GM08714 (cell line): ENCODE measurements around the gene ENOSF1.
"Not testable (repeated sequence)": the region's sequence is repeated elsewhere in the genome, so short reads cannot be mapped to it uniquely, and the experiment has no call there.

Source experiments
- H3K4me3 ChIP-seq: fragments of 200-500 bp; sonication (Bioruptor generic); 2 replicates; pipeline ENCODE4 v1.5.1; 2014; ENCODE audit warnings: mild to moderate bottlenecking, low read length, inconsistent platforms
- ZNF274 ChIP-seq: IDR thresholded peaks from 2 replicates; pipeline ENCODE4 v1.6.1; 2012; ENCODE audit warnings: mild to moderate bottlenecking, low read depth, low read length

ENOSF1 gene

GRCh38 chr18:686339-687111 lies 25.9 kb downstream of the ENOSF1 start:
- no peak overlapping the region for H3K4me3 ChIP-seq
- TF ChIP-seq ZNF274, result no peak

DNA sequence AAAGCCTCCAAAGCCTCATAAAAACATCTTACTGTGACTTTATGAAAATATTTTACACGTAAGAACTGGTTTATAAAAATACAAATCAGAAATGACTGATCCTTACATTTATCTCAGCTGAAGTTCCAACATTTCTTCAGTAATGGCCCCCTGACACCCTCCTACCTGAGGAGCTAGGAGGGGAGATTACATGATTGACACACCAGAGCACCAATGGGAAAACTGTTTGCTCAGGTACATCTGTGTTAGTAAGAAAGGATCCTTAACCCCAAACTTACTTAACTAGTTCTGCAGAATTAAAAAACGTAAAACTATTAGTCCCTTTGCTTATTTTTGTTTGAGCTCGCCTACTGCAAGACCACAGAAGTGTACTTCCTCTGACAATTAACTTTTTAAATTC lies 27.0 kb downstream of the ENOSF1 start:
- TF ChIP-seq ZNF274, result no peak
- no peak overlapping the region for H3K4me3 ChIP-seq

DNA sequence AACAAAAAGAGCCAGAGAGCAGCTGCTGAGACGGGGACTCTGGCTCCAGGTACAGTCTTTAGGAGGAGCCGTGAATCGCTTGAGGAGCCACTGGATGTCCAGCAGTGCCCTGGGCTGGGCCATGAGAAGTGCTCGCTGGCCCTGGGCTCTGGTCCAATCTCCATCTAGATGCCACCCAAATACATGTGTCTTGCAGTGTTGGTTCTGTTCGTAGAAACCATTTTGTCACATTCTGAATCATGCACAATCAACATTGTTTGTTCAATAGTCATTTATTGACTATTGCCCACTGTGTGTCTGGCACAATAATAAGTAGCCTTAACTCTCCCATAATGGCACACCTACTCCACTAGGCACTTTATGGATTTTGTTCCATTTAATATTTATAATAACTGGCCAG lies 28.9 kb downstream of the ENOSF1 start:
- TF ChIP-seq ZNF274, result no peak
- no peak overlapping the region for H3K4me3 ChIP-seq

GRCh38 chr18:682833-683232 lies 29.6 kb downstream of the ENOSF1 start:
- H3K4me3 ChIP-seq, result no peak overlapping the region
- TF ChIP-seq ZNF274, result no peak

DNA sequence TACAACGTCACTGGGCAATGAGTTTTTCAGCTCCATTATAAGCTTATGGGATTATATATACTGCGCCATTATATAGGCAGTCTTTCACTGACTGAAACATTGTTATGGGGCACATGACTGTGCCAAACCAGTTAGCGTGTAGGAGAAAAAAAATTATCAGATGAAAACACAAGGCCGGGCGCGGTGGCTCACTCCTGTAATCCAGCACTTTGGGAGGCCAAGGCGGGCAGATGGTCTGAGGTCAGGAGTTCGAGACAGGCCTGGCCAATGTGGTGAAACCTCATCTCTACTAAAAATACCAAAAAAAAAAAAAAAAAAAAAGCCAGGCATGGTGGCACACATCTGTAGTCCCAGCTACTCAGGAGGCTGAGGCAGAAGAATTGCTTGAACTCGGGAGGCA lies 30.0 kb downstream of the ENOSF1 start:
- H3K4me3 ChIP-seq, result not testable (repeated sequence)

DNA sequence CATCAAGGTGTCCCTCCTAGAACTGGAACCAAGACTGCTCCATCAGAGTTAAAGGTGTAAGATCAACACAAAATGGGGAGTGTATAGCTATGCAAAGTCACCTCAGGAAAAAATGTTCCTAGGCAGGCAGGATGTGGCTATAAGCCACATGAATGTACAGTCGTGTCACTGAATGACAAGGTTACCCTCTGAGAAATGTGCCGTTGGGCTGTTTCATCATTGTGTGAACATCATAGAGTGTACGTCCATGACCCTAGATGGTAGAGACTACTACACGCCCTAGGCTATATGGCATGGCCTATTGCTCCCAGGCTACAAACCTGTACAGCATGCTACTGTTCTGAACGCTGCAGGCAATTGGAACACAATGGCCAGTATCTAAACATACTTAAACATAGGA lies 30.4 kb downstream of the ENOSF1 start:
- no peak overlapping the region for H3K4me3 ChIP-seq
- TF ChIP-seq ZNF274, result no peak

DNA sequence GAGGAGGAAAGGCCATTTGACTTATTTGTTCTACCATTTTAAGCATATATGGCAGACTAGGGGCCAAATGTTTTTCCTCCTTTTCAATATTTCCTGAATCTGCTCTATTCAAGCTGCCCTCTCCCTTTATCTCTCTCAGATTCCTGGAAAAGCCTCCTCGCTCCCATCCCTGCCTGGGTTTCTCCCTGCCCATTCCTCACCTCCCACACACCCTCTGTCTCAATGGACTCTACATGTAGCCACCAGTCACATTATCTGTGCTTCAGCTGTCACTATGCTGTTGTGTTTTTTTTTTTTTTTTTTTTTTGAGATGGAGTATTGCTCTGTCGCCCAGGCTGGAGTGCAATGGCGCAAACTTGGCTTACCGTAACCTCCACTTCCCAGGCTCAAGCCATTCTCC lies 32.0 kb downstream of the ENOSF1 start:
- no peak overlapping the region for H3K4me3 ChIP-seq
- TF ChIP-seq ZNF274, result no peak

DNA sequence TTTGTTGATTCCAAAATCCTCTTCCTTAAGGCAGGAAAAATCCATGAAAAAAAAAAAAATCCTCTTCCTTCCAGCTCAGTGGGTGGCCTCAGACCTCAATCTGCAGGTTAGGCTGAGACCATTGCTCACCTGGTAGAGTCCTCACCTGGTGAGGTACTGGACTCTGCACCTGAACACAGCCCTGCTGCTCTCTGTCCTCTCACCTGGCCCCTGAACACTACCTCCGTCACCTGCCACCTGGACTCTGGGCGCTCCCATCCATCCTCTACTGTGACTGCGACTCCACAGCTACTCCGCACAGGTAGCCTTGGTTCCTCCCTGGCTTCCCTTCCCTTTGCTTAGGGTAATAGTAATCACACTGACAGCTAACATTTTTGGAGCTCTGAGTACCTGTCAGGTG lies 32.9 kb downstream of the ENOSF1 start:
- H3K4me3 ChIP-seq, result no peak overlapping the region

GRCh38 chr18:678482-679182 lies 33.8 kb downstream of the ENOSF1 start:
- TF ChIP-seq ZNF274, result no peak
- H3K4me3 ChIP-seq, result no peak overlapping the region

More for the DNA sequence above, 32.9 kb downstream of the ENOSF1 start:
- no peak for TF ChIP-seq ZNF274

GRCh38 chr18:677951-678381 lies 34.5 kb downstream of the ENOSF1 start:
- H3K4me3 ChIP-seq, result no peak overlapping the region
- no peak for TF ChIP-seq ZNF274

- TF ChIP-seq ZNF274, result no peak
- H3K4me3 ChIP-seq, result no peak overlapping the region
These were observed 35.3 kb downstream of the ENOSF1 start for GRCh38 chr18:677145-677544.

DNA sequence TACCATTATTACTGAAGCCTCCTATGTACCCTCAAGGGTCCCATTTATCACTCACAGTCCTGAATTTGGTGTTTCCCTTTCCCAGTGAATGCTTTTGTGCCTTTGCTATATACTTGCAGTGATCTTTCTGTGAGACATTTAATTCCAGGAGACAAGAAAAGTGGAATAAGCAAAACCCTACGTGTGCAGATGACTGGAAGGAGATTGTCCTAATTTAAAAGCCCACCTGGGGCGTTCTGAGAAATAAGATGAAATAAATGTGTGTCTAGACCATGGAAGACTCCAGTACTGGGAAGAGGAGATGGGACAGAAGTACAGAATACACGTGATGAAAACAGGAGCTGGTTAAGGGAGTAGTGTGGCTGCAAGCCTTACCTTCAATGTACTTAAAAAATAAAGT lies 35.7 kb downstream of the ENOSF1 start:
- H3K4me3 ChIP-seq, result no peak overlapping the region
- no peak for TF ChIP-seq ZNF274

DNA sequence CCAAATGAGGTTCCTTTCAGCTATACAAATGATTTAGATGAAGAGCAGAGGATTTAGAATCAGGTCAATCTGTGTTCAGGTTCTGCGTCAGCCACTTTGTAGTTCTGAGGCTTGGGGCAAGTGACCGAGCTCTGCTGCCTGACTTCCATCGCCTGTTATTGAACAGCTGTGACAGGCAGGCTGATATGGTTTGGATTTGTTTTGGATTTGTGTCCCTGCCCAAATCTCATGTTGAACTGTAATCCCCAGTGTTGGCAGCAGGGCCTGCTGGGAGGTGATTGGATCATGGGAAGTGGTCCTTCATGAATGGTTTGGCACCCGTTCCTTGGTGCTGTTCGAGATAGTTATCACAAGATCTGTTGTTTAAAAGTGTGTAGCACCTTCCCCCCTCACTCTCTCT lies 36.4 kb downstream of the ENOSF1 start:
- TF ChIP-seq ZNF274, result no peak
- H3K4me3 ChIP-seq, result no peak overlapping the region

DNA sequence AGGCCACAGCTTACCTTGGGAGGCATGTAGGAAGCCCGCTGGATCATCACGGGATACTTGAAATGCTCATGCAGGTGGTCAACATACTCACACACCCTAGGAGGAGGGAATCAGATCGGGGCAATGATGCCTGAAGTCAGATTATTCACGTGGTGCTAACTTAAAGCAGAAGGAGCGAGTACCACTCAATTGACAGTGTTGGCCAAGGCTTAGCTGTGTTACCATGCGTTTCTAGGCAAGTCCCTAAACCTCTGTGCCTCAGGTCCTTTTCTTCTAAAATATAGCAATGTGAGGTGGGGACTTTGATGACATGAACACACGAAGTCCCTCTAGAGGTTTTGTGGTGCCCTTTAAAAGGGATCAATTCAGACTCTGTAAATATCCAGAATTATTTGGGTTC lies 37.1 kb downstream of the ENOSF1 start:
- TF ChIP-seq ZNF274, result no peak
- H3K4me3 ChIP-seq, result no peak overlapping the region

GRCh38 chr18:673769-674168 lies 38.7 kb downstream of the ENOSF1 start:
- H3K4me3 ChIP-seq, result no peak overlapping the region
- TF ChIP-seq ZNF274, result no peak
